Uterus (tissue), 2 donors: ENCODE data around the gene TXLNA.

Experiments
- POLR2A ChIP-seq, 2 donors: fragments of 450-650 bp; IDR thresholded peaks; one replicate each; pipeline ENCODE4 v1.6.1; 2016; ENCODE audit warnings: antibody characterized with exemption in 2 of 2, mild to moderate bottlenecking in 1 of 2, moderate library complexity in 1 of 2
- TF ChIP-seq, protein P1 (sequence below), 4 experiments: fragments of 200-600 bp in 2 of 4; fragments of 450-650 bp in 2 of 4; sonication (generic) in 2 of 4; IDR thresholded peaks; one replicate each; pipeline ENCODE4 v1.5.1; 2016 to 2019; ENCODE audit warnings: antibody characterized with exemption in 4 of 4, mild to moderate bottlenecking in 2 of 4, moderate library complexity in 1 of 4

DNA sequence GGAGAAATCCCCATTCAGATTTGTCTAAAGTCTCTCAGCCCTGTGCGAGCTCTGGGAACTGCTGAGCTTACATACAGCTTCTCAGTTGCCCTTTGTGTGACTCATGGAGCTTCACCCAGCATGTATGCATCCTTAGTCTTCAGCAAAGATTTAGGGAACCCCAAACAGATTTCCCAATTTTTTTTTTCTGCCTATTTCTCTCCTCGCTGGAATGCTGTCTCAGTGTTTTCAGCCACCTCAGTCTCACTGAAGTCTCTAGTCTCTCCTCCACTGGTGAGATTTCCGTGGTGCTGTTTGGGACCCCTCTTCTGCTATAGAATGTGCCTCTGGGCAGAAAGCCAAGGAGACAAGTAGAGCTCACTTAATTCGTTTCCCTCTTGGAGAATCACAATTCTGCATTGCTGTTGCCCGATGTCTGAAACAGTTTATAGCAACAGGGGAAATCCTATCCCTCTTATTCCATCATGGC lies 28.1 kb upstream of the TXLNA start:
- TF ChIP-seq, protein P1, sequence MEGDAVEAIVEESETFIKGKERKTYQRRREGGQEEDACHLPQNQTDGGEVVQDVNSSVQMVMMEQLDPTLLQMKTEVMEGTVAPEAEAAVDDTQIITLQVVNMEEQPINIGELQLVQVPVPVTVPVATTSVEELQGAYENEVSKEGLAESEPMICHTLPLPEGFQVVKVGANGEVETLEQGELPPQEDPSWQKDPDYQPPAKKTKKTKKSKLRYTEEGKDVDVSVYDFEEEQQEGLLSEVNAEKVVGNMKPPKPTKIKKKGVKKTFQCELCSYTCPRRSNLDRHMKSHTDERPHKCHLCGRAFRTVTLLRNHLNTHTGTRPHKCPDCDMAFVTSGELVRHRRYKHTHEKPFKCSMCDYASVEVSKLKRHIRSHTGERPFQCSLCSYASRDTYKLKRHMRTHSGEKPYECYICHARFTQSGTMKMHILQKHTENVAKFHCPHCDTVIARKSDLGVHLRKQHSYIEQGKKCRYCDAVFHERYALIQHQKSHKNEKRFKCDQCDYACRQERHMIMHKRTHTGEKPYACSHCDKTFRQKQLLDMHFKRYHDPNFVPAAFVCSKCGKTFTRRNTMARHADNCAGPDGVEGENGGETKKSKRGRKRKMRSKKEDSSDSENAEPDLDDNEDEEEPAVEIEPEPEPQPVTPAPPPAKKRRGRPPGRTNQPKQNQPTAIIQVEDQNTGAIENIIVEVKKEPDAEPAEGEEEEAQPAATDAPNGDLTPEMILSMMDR (IDR thresholded peaks at IDR 0.05), result no peak
- TF ChIP-seq POLR2A (IDR thresholded peaks at IDR 0.05), result no peak
